Measurements from ENCODE around the gene GOLIM4.

GOLIM4 gene

GRCh38 chr3:168094877-168095610 lies 680 bp downstream of the GOLIM4 start:
- H3K27ac ChIP-seq (ENCODE audit: low read depth, low read length): peak overlapping the region; percentile 70; the same call in 1 of the 2 replicates
- H3K4me1 ChIP-seq (ENCODE audit: control insufficient read depth, insufficient read depth, low read length): peaks cover 45% of the 10 kb centered on the region
- peak overlapping the region; percentile 87 for H3K9ac ChIP-seq (ENCODE audit: low read length)

GRCh38 chr3:168094580-168094876 lies 1.2 kb downstream of the GOLIM4 start:
- Histone ChIP-seq H3K27ac (ENCODE audit: low read depth, low read length) (no peak overlapping the region; the same call in 1 of the 2 replicates), H3K36me3 (ENCODE audit: control insufficient read depth, insufficient read depth, low read length) (no peaks in the 10 kb centered on the region), H3K9ac (ENCODE audit: low read length) (peak overlapping the region; percentile 87), H3K27me3 (ENCODE audit: control insufficient read depth, insufficient read depth, low read length) (no peaks in the 10 kb centered on the region), H3K9me3 (ENCODE audit: control insufficient read depth, insufficient read depth, low read depth, low read length) (no peaks in the 10 kb centered on the region), H3K4me1 (ENCODE audit: control insufficient read depth, insufficient read depth, low read length) (peaks cover 47% of the 10 kb centered on the region), H3K4me3 (ENCODE audit: low read depth, low read length) (peak overlapping the region; percentile 90)

More at GRCh38 chr3:168094877-168095610, 680 bp downstream of the GOLIM4 start:
- Histone ChIP-seq H3K4me3 (ENCODE audit: low read depth, low read length) (peak overlapping the region; percentile 90), H3K27me3 (ENCODE audit: control insufficient read depth, insufficient read depth, low read length) (no peaks in the 10 kb centered on the region), H3K36me3 (ENCODE audit: control insufficient read depth, insufficient read depth, low read length) (no peaks in the 10 kb centered on the region), H3K9me3 (ENCODE audit: control insufficient read depth, insufficient read depth, low read depth, low read length) (no peaks in the 10 kb centered on the region)

DNA sequence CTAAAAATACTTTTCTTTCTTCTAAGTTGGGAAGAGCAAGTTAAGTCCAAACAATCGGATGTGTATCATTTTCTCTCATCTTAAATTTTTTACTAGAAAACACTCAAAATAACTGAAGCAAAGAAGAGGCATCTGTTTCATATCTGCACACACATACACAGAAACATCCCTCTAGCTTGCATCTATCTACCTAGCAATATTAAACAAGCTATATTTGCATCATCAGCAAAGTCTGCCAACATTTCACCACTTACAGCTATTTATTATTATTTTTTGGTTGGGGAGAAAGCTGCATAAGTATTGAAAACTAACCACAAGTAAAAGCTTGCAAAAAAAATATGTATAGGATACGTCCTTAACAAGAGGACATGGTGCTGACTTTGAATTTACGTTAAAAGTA lies 1.9 kb downstream of the GOLIM4 start:
- H3K27ac ChIP-seq (ENCODE audit: low read depth, low read length): no peak overlapping the region

DNA sequence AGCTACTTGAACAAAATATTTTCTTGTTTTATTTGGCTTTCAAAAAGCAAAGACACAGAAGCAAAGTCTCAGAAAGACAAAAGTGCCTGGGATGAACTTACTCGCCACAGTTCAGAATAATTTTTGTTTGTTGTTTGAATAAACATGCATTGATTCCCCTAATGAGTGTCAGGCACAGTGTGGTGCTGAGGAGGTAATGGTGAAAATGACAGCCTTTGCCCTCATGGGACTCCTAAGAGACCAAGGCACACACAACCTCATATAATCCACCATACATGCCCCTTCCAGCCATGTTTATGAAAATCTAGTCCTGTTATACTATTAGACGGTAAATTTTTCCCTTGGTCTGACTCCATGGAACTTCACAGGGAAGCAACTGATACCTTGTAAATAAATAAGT lies 2.5 kb downstream of the GOLIM4 start:
- Histone ChIP-seq H3K27me3 (ENCODE audit: control insufficient read depth, insufficient read depth, low read length) (no peaks in the 10 kb centered on the region), H3K4me3 (ENCODE audit: low read depth, low read length) (peak overlapping the region; percentile 90), H3K9me3 (ENCODE audit: control insufficient read depth, insufficient read depth, low read depth, low read length) (no peaks in the 10 kb centered on the region), H3K27ac (ENCODE audit: low read depth, low read length) (no peak overlapping the region), H3K4me1 (ENCODE audit: control insufficient read depth, insufficient read depth, low read length) (peaks cover 58% of the 10 kb centered on the region), H3K9ac (ENCODE audit: low read length) (no peak overlapping the region), H3K36me3 (ENCODE audit: control insufficient read depth, insufficient read depth, low read length) (no peaks in the 10 kb centered on the region)

More for the DNA sequence above, 1.9 kb downstream of the GOLIM4 start:
- peak overlapping the region; percentile 90 for H3K4me3 ChIP-seq (ENCODE audit: low read depth, low read length)
- H3K9me3 ChIP-seq (ENCODE audit: control insufficient read depth, insufficient read depth, low read depth, low read length): no peaks in the 10 kb centered on the region
- no peaks in the 10 kb centered on the region for H3K36me3 ChIP-seq (ENCODE audit: control insufficient read depth, insufficient read depth, low read length)
- peaks cover 54% of the 10 kb centered on the region for H3K4me1 ChIP-seq (ENCODE audit: control insufficient read depth, insufficient read depth, low read length)
- H3K9ac ChIP-seq (ENCODE audit: low read length): no peak overlapping the region
- no peaks in the 10 kb centered on the region for H3K27me3 ChIP-seq (ENCODE audit: control insufficient read depth, insufficient read depth, low read length)

DNA sequence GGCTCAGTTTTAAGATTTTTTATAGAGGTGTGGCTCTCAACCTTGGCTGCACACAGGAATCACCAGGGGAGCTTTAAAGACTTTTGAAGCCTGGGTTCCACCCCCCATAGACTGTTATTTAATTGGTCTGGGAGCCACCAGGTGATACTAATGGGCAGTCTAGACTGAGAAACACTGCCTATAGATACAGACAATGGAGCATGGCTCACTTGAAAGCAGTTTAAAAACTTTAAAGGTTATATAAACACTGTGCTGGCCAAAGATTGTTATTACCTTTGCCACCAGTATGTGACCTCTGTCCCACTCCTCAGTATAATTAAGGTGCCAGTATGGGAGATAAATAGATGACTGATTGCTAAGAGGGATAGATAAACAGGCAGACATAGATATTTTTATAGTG lies 3.8 kb downstream of the GOLIM4 start:
- no peak overlapping the region for H3K27ac ChIP-seq (ENCODE audit: low read depth, low read length)
- no peaks in the 10 kb centered on the region for H3K9me3 ChIP-seq (ENCODE audit: control insufficient read depth, insufficient read depth, low read depth, low read length)
- H3K9ac ChIP-seq (ENCODE audit: low read length): no peak overlapping the region
- H3K4me3 ChIP-seq (ENCODE audit: low read depth, low read length): no peak overlapping the region
- no peaks in the 10 kb centered on the region for H3K27me3 ChIP-seq (ENCODE audit: control insufficient read depth, insufficient read depth, low read length)
- H3K36me3 ChIP-seq (ENCODE audit: control insufficient read depth, insufficient read depth, low read length): no peaks in the 10 kb centered on the region
- peaks cover 55% of the 10 kb centered on the region for H3K4me1 ChIP-seq (ENCODE audit: control insufficient read depth, insufficient read depth, low read length)

DNA sequence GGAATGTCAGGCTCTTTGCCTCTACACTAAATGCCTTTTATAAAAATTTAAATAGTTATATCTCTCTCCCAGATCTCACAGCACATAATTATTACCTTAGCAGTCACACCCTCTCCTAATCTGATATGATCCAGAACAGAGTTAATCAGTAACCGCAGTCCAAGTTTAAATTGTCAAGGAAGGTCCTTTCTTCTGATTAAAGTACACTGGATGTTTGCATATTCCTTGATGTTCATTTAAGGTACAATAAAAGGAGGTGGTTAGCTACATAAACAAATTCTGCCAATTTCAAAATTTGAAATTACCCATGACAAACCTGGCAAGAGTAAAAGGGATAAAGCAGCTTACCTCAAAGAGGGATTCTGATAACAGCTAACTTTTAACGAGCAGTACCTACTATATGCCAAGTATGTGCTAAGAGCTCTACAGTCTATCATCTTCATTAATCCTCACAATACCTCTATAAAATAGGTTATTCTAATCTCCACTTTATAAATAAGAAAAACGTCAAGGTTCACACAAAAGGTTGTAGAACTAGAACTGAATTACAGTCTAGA lies 4.3 kb downstream of the GOLIM4 start:
- Histone ChIP-seq H3K9ac (ENCODE audit: low read length) (no peak overlapping the region), H3K4me1 (ENCODE audit: control insufficient read depth, insufficient read depth, low read length) (peaks cover 55% of the 10 kb centered on the region), H3K36me3 (ENCODE audit: control insufficient read depth, insufficient read depth, low read length) (no peaks in the 10 kb centered on the region), H3K9me3 (ENCODE audit: control insufficient read depth, insufficient read depth, low read depth, low read length) (no peaks in the 10 kb centered on the region), H3K27me3 (ENCODE audit: control insufficient read depth, insufficient read depth, low read length) (no peaks in the 10 kb centered on the region), H3K27ac (ENCODE audit: low read depth, low read length) (no peak overlapping the region), H3K4me3 (ENCODE audit: low read depth, low read length) (no peak overlapping the region)

GRCh38 chr3:168090306-168091085 lies 5.2 kb downstream of the GOLIM4 start:
- no peak overlapping the region for H3K27ac ChIP-seq (ENCODE audit: low read depth, low read length)
- no peak overlapping the region for H3K9ac ChIP-seq (ENCODE audit: low read length)
- no peaks in the 10 kb centered on the region for H3K9me3 ChIP-seq (ENCODE audit: control insufficient read depth, insufficient read depth, low read depth, low read length)
- H3K36me3 ChIP-seq (ENCODE audit: control insufficient read depth, insufficient read depth, low read length): no peaks in the 10 kb centered on the region
- peaks cover 55% of the 10 kb centered on the region for H3K4me1 ChIP-seq (ENCODE audit: control insufficient read depth, insufficient read depth, low read length)
- H3K27me3 ChIP-seq (ENCODE audit: control insufficient read depth, insufficient read depth, low read length): no peaks in the 10 kb centered on the region
- H3K4me3 ChIP-seq (ENCODE audit: low read depth, low read length): no peak overlapping the region

GRCh38 chr3:168089179-168089771 lies 6.4 kb downstream of the GOLIM4 start:
- Histone ChIP-seq H3K4me1 (ENCODE audit: control insufficient read depth, insufficient read depth, low read length) (peaks cover 59% of the 10 kb centered on the region), H3K27ac (ENCODE audit: low read depth, low read length) (no peak overlapping the region)

DNA sequence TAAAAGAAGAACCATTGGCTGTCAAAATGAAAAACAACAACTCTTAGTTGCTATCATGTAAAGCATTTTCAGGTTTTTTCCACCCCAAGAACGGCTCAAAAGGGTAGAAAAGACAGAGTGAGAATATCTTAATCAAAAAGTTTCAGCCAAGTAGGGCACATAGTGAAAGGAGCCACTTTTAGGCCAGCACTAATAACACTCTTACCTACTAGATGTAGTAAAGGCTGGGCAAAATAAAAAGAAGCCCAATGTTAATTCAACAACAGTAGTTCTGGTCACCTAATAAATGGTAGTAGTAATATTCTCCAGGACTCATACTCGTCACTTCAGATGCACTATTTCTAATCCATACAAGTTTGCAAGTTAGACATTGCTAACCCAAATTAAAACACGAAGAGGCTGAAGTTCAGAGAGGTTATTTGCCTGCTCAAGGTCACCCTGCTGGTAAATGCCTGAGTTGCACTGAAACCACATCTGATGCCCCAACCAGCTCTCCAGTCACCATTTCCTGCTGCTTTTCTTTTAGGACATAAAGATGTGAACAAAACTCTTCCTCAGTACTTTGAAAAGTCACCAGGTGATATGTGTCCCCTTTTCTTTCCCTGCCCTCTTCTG lies 7.5 kb downstream of the GOLIM4 start:
- H3K36me3 ChIP-seq (ENCODE audit: control insufficient read depth, insufficient read depth, low read length): no peaks in the 10 kb centered on the region
- H3K27me3 ChIP-seq (ENCODE audit: control insufficient read depth, insufficient read depth, low read length): no peaks in the 10 kb centered on the region
- H3K9ac ChIP-seq (ENCODE audit: low read length): no peak overlapping the region
- H3K4me1 ChIP-seq (ENCODE audit: control insufficient read depth, insufficient read depth, low read length): peaks cover 54% of the 10 kb centered on the region
- H3K4me3 ChIP-seq (ENCODE audit: low read depth, low read length): no peak overlapping the region
- no peak overlapping the region for H3K27ac ChIP-seq (ENCODE audit: low read depth, low read length)
- no peaks in the 10 kb centered on the region for H3K9me3 ChIP-seq (ENCODE audit: control insufficient read depth, insufficient read depth, low read depth, low read length)

More at GRCh38 chr3:168089179-168089771, 6.4 kb downstream of the GOLIM4 start:
- Histone ChIP-seq H3K27me3 (ENCODE audit: control insufficient read depth, insufficient read depth, low read length) (no peaks in the 10 kb centered on the region), H3K4me3 (ENCODE audit: low read depth, low read length) (no peak overlapping the region), H3K9ac (ENCODE audit: low read length) (no peak overlapping the region), H3K9me3 (ENCODE audit: control insufficient read depth, insufficient read depth, low read depth, low read length) (no peaks in the 10 kb centered on the region), H3K36me3 (ENCODE audit: control insufficient read depth, insufficient read depth, low read length) (no peaks in the 10 kb centered on the region)

DNA sequence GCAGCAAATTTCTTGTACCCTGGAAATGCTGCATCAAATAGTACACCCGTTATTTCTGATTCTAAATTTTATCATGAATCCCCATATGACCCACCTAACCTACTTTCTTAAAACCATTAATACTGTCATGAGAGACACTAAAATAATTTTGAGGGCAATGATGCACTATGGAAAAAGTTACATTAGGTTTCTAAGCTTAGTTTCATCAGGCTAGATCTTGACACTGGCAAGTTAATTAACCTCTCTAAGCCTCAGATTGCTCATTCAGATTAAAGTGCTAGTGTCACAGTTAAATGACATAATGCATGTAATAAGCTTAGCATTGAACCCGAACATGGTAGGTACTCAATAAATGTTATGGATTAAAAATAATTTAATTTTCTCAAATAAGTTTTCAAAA lies 8.2 kb downstream of the GOLIM4 start:
- Histone ChIP-seq H3K9me3 (ENCODE audit: control insufficient read depth, insufficient read depth, low read depth, low read length) (no peaks in the 10 kb centered on the region), H3K4me1 (ENCODE audit: control insufficient read depth, insufficient read depth, low read length) (peaks cover 48% of the 10 kb centered on the region), H3K36me3 (ENCODE audit: control insufficient read depth, insufficient read depth, low read length) (no peaks in the 10 kb centered on the region), H3K27ac (ENCODE audit: low read depth, low read length) (no peak overlapping the region), H3K27me3 (ENCODE audit: control insufficient read depth, insufficient read depth, low read length) (no peaks in the 10 kb centered on the region), H3K4me3 (ENCODE audit: low read depth, low read length) (no peak overlapping the region), H3K9ac (ENCODE audit: low read length) (no peak overlapping the region)

Measured in HUES6 (cell line).